Kidney (tissue), 14 donors: ENCODE measurements around the gene DR1. TPM values are rescaled to one million over a fixed set of nuclear protein-coding genes. Genes with fewer than 3 reads are reported as not detected.

Source experiments
- DNase-seq, 5 donors: peaks; one replicate each; pipeline ENCODE4 v3.0.0-alpha.2; 2013 to 2020
- FAIRE-seq: peaks from 2 replicates; lab custom pipeline; 2012; peaks lifted over from hg19 to GRCh38; lab: Jason Lieb, UNC
- H3K27ac ChIP-seq, 2 donors: one replicate each; pipeline ENCODE4 v1.7.0; 2013; ENCODE audit warnings: low read depth in 2 of 2, low read length in 2 of 2, inconsistent platforms in 1 of 2
- H3K27me3 ChIP-seq: one replicate; pipeline ENCODE4 v1.7.1; 2013; ENCODE audit warnings: low read length, inconsistent platforms; ENCODE audit not compliant: control insufficient read depth, insufficient read depth
- H3K36me3 ChIP-seq, 3 donors: one replicate each; pipeline versions ENCODE4 v1.7.0 to v1.7.1; 2013; ENCODE audit warnings: low read length in 3 of 3, control low read depth in 1 of 3, inconsistent platforms in 1 of 3; ENCODE audit not compliant: insufficient read depth in 3 of 3, control insufficient read depth in 2 of 3
- H3K4me1 ChIP-seq, 3 donors: one replicate each; pipeline versions ENCODE4 v1.7.0 to v1.7.1; 2013; ENCODE audit warnings: low read length in 3 of 3, inconsistent platforms in 1 of 3, low read depth in 1 of 3; ENCODE audit not compliant: control insufficient read depth in 2 of 3, insufficient read depth in 2 of 3
- H3K4me3 ChIP-seq, 3 donors: one replicate each; pipeline versions ENCODE4 v1.7.0 to v1.8.1; 2013; ENCODE audit warnings: low read length in 3 of 3, control low read depth in 1 of 3, inconsistent platforms in 1 of 3
- H3K9ac ChIP-seq, 3 donors: one replicate each; pipeline versions ENCODE4 v1.7.0 to v1.7.1; 2013; ENCODE audit warnings: low read length in 3 of 3, control low read depth in 1 of 3, inconsistent platforms in 1 of 3
- H3K9me3 ChIP-seq, 3 donors: one replicate each; pipeline versions ENCODE4 v1.7.0 to v1.7.1; 2013; ENCODE audit warnings: low read length in 3 of 3, control low read depth in 1 of 3, inconsistent platforms in 1 of 3; ENCODE audit not compliant: control insufficient read depth in 2 of 3, insufficient read depth in 1 of 3
- intact Hi-C: fragments of 100-400 bp; cut with DNase I; formaldehyde crosslinking; loops from one replicate; pipeline ENCODE4 v1.11.1; 2022
- polyA plus RNA-seq: library from polyadenylated mRNA; stranded (reverse); fragments of 350-450 nt; fragmentation: Illumina TruSeq; extraction: RNeasy Lipid Tissue Mini Kit (QIAGEN cat#74804); gene quantifications from one replicate; pipeline ENCODE4 v1.2.3, GENCODE V29; 2014; ENCODE audit warnings: low read depth, low replicate concordance; ENCODE audit not compliant: insufficient read depth
- total RNA-seq: library from RNA; stranded (reverse); fragmentation: NEBNext Ultra II Directional; extraction: Animal tissue kit (Norgen Biotek cat#: 25700); gene quantifications from one replicate; pipeline ENCODE4 v1.2.1, GENCODE V29; 2021
- TF ChIP-seq, protein P1 (sequence below): IDR thresholded peaks from 3 replicates; pipeline ENCODE4 v1.5.1; 2012; ENCODE audit warnings: mild to moderate bottlenecking, moderate library complexity, borderline replicate concordance; ENCODE audit not compliant: insufficient read depth; ENCODE audit errors: extremely low read depth
- donor health status: control.
- donor health status: control.
- donor health status: control.
- donor health status: control.
- donor health status: control.
- donor health status: DM: yes; HTN: yes; CAD: no.
- donor health status: Normal renal cell carcinoma (clear cell type).

DR1 gene
- total and polyA plus RNA-seq, 2 donors from 2014 or later = 15.6 to 49.8 TPM

DNA sequence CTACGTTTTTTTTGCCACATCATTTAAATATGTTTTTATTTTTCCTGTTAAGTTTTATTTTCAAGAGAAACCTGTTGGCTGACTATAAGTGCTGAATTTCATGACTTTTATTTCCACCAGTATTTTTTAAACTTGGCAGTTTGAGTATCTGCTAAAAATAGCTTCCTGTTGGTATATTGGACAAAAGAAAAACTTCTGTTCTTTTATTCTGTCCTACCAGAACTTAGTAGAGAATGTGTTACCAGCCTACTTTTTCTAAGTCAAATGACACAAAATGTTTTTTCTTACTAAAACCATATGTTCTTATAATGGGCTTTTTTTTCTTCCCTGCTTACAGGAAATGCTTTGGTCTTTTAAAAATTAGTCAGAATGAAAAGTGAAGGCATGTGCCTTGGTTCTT, 7.6 kb downstream of the DR1 start:
- no peak overlapping the region for H3K9ac ChIP-seq
- peaks cover 4 to 9% (median 6%) of the 10 kb centered on the region in 3 donors for H3K36me3 ChIP-seq
- H3K27ac ChIP-seq = no peak overlapping the region
- H3K4me1 ChIP-seq = peaks cover 0 to 5% (median 4%) of the 10 kb centered on the region in 3 donors
- no peaks in the 10 kb centered on the region for H3K27me3 ChIP-seq
- TF ChIP-seq, protein P1, sequence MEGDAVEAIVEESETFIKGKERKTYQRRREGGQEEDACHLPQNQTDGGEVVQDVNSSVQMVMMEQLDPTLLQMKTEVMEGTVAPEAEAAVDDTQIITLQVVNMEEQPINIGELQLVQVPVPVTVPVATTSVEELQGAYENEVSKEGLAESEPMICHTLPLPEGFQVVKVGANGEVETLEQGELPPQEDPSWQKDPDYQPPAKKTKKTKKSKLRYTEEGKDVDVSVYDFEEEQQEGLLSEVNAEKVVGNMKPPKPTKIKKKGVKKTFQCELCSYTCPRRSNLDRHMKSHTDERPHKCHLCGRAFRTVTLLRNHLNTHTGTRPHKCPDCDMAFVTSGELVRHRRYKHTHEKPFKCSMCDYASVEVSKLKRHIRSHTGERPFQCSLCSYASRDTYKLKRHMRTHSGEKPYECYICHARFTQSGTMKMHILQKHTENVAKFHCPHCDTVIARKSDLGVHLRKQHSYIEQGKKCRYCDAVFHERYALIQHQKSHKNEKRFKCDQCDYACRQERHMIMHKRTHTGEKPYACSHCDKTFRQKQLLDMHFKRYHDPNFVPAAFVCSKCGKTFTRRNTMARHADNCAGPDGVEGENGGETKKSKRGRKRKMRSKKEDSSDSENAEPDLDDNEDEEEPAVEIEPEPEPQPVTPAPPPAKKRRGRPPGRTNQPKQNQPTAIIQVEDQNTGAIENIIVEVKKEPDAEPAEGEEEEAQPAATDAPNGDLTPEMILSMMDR = no peak
- no peak overlapping the region for H3K4me3 ChIP-seq
- DNase-seq = peak in 1 of 5 donors; percentile 59
- H3K9me3 ChIP-seq = no peaks in the 10 kb centered on the region
- intact Hi-C loops = no loop called here
- FAIRE-seq = no peak

DNA sequence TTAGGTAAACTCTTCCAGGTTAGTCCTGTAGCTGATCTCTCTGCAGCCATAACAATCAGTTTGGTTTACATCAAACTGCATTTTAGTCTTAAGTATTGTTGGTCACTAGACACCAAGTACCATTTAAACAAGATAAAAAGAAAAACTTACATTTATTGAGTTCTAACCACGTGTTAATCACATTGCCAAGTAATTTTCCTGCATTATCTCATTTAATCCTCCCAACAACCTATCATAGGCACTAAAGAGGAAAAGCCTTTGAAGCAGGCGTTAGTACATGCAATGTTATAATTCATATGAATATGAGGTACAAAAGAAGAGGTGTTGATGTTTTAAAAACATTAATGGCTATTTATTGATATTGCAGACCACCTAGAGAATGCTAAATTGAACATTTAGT, 9.0 kb downstream of the DR1 start:
- Histone ChIP-seq H3K36me3 (peaks cover 4 to 9% (median 6%) of the 10 kb centered on the region in 3 donors), H3K4me3 (no peak overlapping the region), H3K27me3 (no peaks in the 10 kb centered on the region), H3K9ac (no peak overlapping the region), H3K27ac (no peak overlapping the region), H3K9me3 (no peaks in the 10 kb centered on the region), H3K4me1 (peaks cover 0 to 5% (median under 1%) of the 10 kb centered on the region in 3 donors)
- DNase-seq (no peak), FAIRE-seq (no peak)
- TF ChIP-seq, protein P1 = no peak
- intact Hi-C loops = no loop called here

DNA sequence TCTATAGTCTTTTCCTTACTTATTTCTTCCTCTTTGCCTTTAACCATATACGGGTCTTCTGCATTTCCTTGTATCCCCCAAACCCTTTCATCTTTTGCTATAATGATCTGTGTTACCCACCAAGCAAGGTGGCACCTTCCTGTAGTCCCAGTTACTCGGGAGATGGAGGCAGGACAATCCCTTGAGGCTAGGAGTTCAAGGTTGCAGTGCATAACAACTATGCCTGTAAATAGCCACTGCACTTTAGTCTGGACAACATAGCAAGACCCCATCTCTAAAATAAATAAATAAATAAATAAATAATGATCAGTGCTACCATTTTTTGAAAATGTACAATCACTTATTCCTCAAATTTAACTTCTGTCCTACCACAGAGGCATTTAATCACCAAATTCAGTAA, 11.5 kb downstream of the DR1 start:
- no peak overlapping the region for H3K27ac ChIP-seq
- H3K4me3 ChIP-seq = no peak overlapping the region
- TF ChIP-seq, protein P1 = no peak
- DNase-seq = no peak
- H3K36me3 ChIP-seq = peaks cover 4 to 9% (median 6%) of the 10 kb centered on the region in 3 donors
- H3K27me3 ChIP-seq = no peaks in the 10 kb centered on the region
- intact Hi-C loops = no loop called here
- no peaks in the 10 kb centered on the region for H3K9me3 ChIP-seq
- H3K4me1 ChIP-seq = peaks cover 0 to 5% (median 0%) of the 10 kb centered on the region in 3 donors
- FAIRE-seq = no peak
- no peak overlapping the region for H3K9ac ChIP-seq

DNA sequence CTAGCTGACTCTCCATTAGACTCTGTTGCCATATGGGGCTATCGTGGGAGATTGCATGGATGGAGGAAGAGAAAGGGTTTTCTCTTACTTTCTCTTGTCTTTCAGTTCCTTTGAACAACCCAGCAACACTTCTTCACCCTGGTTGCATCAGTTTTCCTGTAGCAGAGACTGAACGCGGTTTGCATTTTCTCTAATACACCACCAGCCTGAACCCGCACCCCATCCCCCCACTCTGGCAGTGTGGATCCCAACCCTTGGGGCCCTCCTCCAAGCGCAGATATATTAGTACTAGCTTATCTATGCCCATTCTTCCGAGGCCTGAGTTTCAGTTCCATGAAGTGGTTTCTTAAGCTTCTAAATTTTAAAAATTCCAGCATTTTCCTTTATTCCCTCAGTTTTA, 12.6 kb downstream of the DR1 start:
- Histone ChIP-seq H3K9me3 (no peaks in the 10 kb centered on the region), H3K9ac (no peak overlapping the region), H3K27me3 (no peaks in the 10 kb centered on the region), H3K4me3 (no peak overlapping the region), H3K36me3 (peaks cover 4 to 9% (median 6%) of the 10 kb centered on the region in 3 donors), H3K27ac (no peak overlapping the region), H3K4me1 (peaks cover 0 to 6% (median 0%) of the 10 kb centered on the region in 3 donors)
- TF ChIP-seq, protein P1 = no peak
- DNase-seq (no peak), FAIRE-seq (no peak)
- intact Hi-C loops = no loop called here
